ENCODE data around the gene MACF1. TPM values are rescaled to one million over a fixed set of nuclear protein-coding genes. Genes with fewer than 3 reads are reported as not detected.
A peak's percentile ranks its signal among the peaks of the same experiment; 100 is the strongest.

Gene MACF1
- total RNA-seq, 1 donor from 2014 or later = 185 TPM

DNA sequence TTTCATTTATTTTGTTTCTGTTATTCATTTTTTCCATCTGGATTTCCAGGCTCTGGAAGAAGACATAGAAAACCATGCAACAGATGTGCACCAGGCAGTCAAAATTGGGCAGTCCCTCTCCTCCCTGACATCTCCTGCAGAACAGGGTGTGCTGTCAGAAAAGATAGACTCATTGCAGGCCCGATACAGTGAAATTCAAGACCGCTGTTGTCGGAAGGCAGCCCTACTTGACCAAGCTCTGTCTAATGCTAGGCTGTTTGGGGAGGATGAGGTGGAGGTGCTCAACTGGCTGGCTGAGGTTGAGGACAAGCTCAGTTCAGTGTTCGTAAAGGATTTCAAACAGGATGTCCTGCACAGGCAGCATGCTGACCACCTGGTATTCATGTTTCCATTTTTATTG, 223.4 kb downstream of the MACF1 start:
- TF ChIP-seq, protein P1, sequence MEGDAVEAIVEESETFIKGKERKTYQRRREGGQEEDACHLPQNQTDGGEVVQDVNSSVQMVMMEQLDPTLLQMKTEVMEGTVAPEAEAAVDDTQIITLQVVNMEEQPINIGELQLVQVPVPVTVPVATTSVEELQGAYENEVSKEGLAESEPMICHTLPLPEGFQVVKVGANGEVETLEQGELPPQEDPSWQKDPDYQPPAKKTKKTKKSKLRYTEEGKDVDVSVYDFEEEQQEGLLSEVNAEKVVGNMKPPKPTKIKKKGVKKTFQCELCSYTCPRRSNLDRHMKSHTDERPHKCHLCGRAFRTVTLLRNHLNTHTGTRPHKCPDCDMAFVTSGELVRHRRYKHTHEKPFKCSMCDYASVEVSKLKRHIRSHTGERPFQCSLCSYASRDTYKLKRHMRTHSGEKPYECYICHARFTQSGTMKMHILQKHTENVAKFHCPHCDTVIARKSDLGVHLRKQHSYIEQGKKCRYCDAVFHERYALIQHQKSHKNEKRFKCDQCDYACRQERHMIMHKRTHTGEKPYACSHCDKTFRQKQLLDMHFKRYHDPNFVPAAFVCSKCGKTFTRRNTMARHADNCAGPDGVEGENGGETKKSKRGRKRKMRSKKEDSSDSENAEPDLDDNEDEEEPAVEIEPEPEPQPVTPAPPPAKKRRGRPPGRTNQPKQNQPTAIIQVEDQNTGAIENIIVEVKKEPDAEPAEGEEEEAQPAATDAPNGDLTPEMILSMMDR (conservative IDR thresholded peaks at IDR 0.05) = no peak
- no peaks in the 10 kb centered on the region for H3K4me1 Mint-ChIP-seq

DNA sequence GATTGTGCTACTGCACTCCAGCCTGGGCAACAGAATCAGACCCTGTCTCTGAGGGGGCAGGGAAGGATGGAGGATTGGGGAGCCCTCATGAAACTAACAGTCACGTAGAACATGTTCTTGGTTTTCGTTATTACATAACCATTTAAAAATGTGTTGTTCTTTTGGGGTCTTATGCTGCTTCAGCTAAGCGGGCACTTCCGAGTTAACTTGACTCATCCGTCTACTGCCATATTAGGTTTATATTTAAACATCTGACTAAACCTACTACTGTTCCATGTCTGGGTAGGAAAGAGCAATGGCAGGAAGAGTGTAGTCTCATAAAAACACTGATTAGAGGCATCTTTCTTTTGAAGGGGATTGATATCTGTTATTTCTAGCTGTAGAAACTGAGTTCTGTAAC, 227.4 kb downstream of the MACF1 start:
- no peaks in the 10 kb centered on the region for H3K4me1 Mint-ChIP-seq
- TF ChIP-seq, protein P1 (conservative IDR thresholded peaks at IDR 0.05) = no peak
- no peak overlapping the region for H3K4me3 Mint-ChIP-seq
- H3K27me3 Mint-ChIP-seq (ENCODE audit: low read depth) = no peaks in the 10 kb centered on the region
- peak overlapping the region; percentile 37 for H3K27ac Mint-ChIP-seq (ENCODE audit: unreplicated experiment)
- H3K36me3 Mint-ChIP-seq (ENCODE audit: low read depth) = peaks cover 14% of the 10 kb centered on the region
- no peak for DNase-seq (ENCODE audit: low read depth, low spot score)
- no peaks in the 10 kb centered on the region for H3K9me3 Mint-ChIP-seq

More for the DNA sequence above, 223.4 kb downstream of the MACF1 start:
- Mint-ChIP-seq H3K4me3 (no peak overlapping the region), H3K9me3 (no peaks in the 10 kb centered on the region), H3K27me3 (ENCODE audit: low read depth) (no peaks in the 10 kb centered on the region), H3K36me3 (ENCODE audit: low read depth) (peaks cover 13% of the 10 kb centered on the region), H3K27ac (ENCODE audit: unreplicated experiment) (no peak overlapping the region)
- no peak for DNase-seq (ENCODE audit: low read depth, low spot score)

DNA sequence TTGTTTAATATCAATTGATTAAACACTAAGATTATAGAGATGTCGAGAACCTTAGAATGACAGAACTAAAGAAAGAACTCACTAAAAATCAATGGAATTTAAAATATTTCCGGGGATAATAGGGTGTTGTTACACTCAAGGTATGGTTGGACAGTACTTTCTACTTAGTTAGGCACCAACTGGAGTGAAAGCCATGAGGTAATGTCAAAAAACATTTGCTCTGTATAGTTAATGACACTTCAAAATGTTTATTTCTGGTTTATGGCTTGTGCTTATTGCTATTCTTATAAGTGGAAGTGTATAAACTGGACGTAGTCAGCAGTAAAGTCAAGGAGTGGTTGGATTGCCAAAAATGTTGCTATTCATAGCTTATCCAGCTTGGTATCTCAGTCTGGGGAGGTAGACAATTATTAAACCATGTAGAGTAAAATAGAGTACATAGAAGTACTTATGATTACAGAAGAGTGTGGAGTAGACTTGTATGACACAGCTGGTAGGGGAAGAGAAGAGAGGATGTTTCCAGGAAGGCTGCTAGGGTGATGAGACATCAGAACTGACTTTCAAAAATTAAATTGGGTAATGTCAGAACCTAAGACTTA, 230.4 kb downstream of the MACF1 start:
- TF ChIP-seq, protein P1 (conservative IDR thresholded peaks at IDR 0.05) = no peak
- Mint-ChIP-seq H3K27ac (ENCODE audit: unreplicated experiment) (no peak overlapping the region), H3K27me3 (ENCODE audit: low read depth) (no peaks in the 10 kb centered on the region), H3K4me3 (no peak overlapping the region), H3K36me3 (ENCODE audit: low read depth) (peaks cover 17% of the 10 kb centered on the region), H3K4me1 (peaks cover 6% of the 10 kb centered on the region), H3K9me3 (no peaks in the 10 kb centered on the region)
- DNase-seq (ENCODE audit: low read depth, low spot score) = no peak

DNA sequence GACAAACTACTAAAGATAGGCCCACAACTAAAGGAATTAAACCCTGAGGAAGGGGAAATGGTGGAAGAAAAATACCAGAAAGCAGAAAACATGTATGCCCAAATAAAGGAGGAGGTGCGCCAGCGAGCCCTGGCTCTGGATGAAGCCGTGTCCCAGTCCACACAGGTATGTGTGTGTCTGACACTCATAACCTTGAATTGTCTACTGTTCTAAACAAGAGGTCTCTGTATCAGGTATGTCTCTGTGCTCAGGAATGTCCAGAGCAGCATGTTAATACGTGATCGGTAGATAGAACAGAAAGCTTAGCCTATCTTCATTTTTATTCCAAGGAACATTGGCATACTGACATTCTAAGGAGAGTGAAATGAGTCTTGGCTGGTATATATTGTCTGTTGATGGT, 231.1 kb downstream of the MACF1 start:
- Mint-ChIP-seq H3K9me3 (no peaks in the 10 kb centered on the region), H3K4me1 (peaks cover 6% of the 10 kb centered on the region), H3K36me3 (ENCODE audit: low read depth) (peaks cover 17% of the 10 kb centered on the region), H3K27me3 (ENCODE audit: low read depth) (no peaks in the 10 kb centered on the region), H3K27ac (ENCODE audit: unreplicated experiment) (no peak overlapping the region), H3K4me3 (no peak overlapping the region)
- DNase-seq (ENCODE audit: low read depth, low spot score) = no peak
- TF ChIP-seq, protein P1 (conservative IDR thresholded peaks at IDR 0.05) = no peak

DNA sequence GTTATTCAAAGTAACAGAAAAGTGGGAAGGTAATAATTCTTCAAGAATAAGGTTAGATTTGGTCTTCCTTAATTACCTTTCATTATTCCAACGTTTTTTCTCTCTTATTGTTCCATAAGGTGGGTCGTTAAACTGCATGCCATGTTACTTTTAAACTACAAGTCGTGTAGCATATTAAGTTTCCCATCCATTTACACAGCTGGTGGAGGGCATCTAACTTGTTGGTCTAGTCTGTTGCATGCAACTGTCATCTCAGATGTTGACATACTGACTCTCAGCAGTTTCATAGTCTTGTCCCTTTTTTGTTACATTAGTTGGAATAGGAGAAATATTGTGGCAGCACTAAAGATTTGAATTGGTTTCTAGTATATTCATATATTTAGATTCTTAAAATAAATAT, 232.3 kb downstream of the MACF1 start:
- no peaks in the 10 kb centered on the region for H3K9me3 Mint-ChIP-seq
- no peak for DNase-seq (ENCODE audit: low read depth, low spot score)
- H3K27ac Mint-ChIP-seq (ENCODE audit: unreplicated experiment) = no peak overlapping the region
- H3K4me3 Mint-ChIP-seq = no peak overlapping the region
- H3K27me3 Mint-ChIP-seq (ENCODE audit: low read depth) = no peaks in the 10 kb centered on the region
- H3K36me3 Mint-ChIP-seq (ENCODE audit: low read depth) = peaks cover 22% of the 10 kb centered on the region
- H3K4me1 Mint-ChIP-seq = peaks cover 6% of the 10 kb centered on the region
- TF ChIP-seq, protein P1 (conservative IDR thresholded peaks at IDR 0.05) = no peak
